WTC11 (cell line): ENCODE measurements around the gene AMER2. TPM values are rescaled to one million over a fixed set of nuclear protein-coding genes. Genes with fewer than 3 reads are reported as not detected.

Experiments
- ATAC-seq: fragments of 200-7000 bp; cut with Tn5 transposase; 2 replicates; pipeline ENCODE4 v1.10.0; 2021; ENCODE audit warnings: mild to moderate bottlenecking, moderate library complexity
- CTCF ChIA-PET: fragments of 300-600 bp; sonication (Branson Sonifier 250); formaldehyde crosslinking; loops from one replicate; lab custom pipeline; 2021; ENCODE audit warnings: antibody characterized with exemption; lab: Charles Lee
- POLR2A ChIA-PET: fragments of 350-600 bp; sonication (Branson Sonifier 250); formaldehyde crosslinking; loops from one replicate; lab custom pipeline; 2021; ENCODE audit warnings: antibody characterized with exemption; lab: Charles Lee
- DNase-seq: peaks from one replicate; pipeline ENCODE4 v3.0.0; 2021; ENCODE audit warnings: low spot score
- H3K27ac Mint-ChIP-seq: 2 replicates; pipeline ENCODE4 v1.8.0; 2021; ENCODE audit warnings: mixed read lengths
- H3K27me3 Mint-ChIP-seq: 2 replicates; pipeline ENCODE4 v1.8.0; 2021; ENCODE audit warnings: low read depth, mild to moderate bottlenecking, moderate library complexity, mixed read lengths
- H3K36me3 Mint-ChIP-seq: 2 replicates; pipeline ENCODE4 v1.8.0; 2021; ENCODE audit warnings: mixed read lengths
- H3K4me1 Mint-ChIP-seq: 2 replicates; pipeline ENCODE4 v1.8.0; 2022; ENCODE audit warnings: mixed read lengths
- H3K4me3 Mint-ChIP-seq: 2 replicates; pipeline ENCODE4 v1.8.0; 2021; ENCODE audit warnings: mild to moderate bottlenecking, moderate library complexity, mixed read lengths
- H3K9me3 Mint-ChIP-seq: 2 replicates; pipeline ENCODE4 v1.8.0; 2021; ENCODE audit warnings: mixed read lengths
- CTCF ChIP-seq: fragments of 200-600 bp; IDR thresholded peaks from 2 replicates; pipeline ENCODE4 v1.8.0; 2022; ENCODE audit warnings: antibody characterized with exemption
- ELF4 ChIP-seq: sonication (generic); formaldehyde crosslinking; IDR thresholded peaks from 2 replicates; pipeline ENCODE4 v1.8.1; 2022; ENCODE audit warnings: low read depth, mild to moderate bottlenecking, moderate library complexity, missing genetic modification reagents
- FOXK1 ChIP-seq: sonication (generic); formaldehyde crosslinking; IDR thresholded peaks from 2 replicates; pipeline ENCODE4 v1.8.0; 2022; ENCODE audit warnings: mild to moderate bottlenecking, moderate library complexity, missing genetic modification reagents
- FOXP1 ChIP-seq: sonication (generic); formaldehyde crosslinking; IDR thresholded peaks from 2 replicates; pipeline ENCODE4 v1.8.0; 2022; ENCODE audit warnings: missing genetic modification reagents, mild to moderate bottlenecking, moderate library complexity, borderline replicate concordance
- GABPB1 ChIP-seq: sonication (generic); formaldehyde crosslinking; IDR thresholded peaks from 2 replicates; pipeline ENCODE4 v1.8.1; 2023; ENCODE audit warnings: mild to moderate bottlenecking, missing genetic modification reagents
- IRF1 ChIP-seq: sonication (generic); formaldehyde crosslinking; IDR thresholded peaks from 2 replicates; pipeline ENCODE4 v1.8.0; 2023; ENCODE audit warnings: missing genetic modification reagents
- NR1H2 ChIP-seq: sonication (generic); formaldehyde crosslinking; IDR thresholded peaks from 2 replicates; pipeline ENCODE4 v1.9.0; 2021; ENCODE audit warnings: mild to moderate bottlenecking, moderate library complexity, missing genetic modification reagents
- PRRX2 ChIP-seq: fragments of 250-450 bp; sonication (Bioruptor Pico); IDR thresholded peaks from 2 replicates; pipeline ENCODE4 v1.8.0; 2021; ENCODE audit warnings: mild to moderate bottlenecking
- SOX15 ChIP-seq: fragments of 250-450 bp; sonication (Bioruptor Pico); IDR thresholded peaks from 2 replicates; pipeline ENCODE4 v1.9.0; 2021; ENCODE audit warnings: mild to moderate bottlenecking
- TEAD1 ChIP-seq: sonication (generic); formaldehyde crosslinking; IDR thresholded peaks from 2 replicates; pipeline ENCODE4 v1.8.0; 2022; ENCODE audit warnings: mild to moderate bottlenecking, missing genetic modification reagents
- TEAD4 ChIP-seq: sonication (generic); formaldehyde crosslinking; IDR thresholded peaks from 2 replicates; pipeline ENCODE4 v1.8.0; 2022; ENCODE audit warnings: mild to moderate bottlenecking, missing genetic modification reagents
- ZBTB43 ChIP-seq: sonication (generic); formaldehyde crosslinking; IDR thresholded peaks from 2 replicates; pipeline ENCODE4 v1.8.1; 2023; ENCODE audit warnings: mild to moderate bottlenecking, missing genetic modification reagents
- ZNF138 ChIP-seq: sonication (generic); formaldehyde crosslinking; conservative IDR thresholded peaks from 2 replicates; pipeline ENCODE4 v1.8.1; 2022; ENCODE audit warnings: mild to moderate bottlenecking, moderate library complexity, missing genetic modification reagents
- total RNA-seq: library from RNA; stranded (reverse); gene quantifications from 3 replicates; pipeline ENCODE4 v1.2.3, GENCODE V29; 2021

Gene AMER2
- total RNA-seq, 1 experiment from 2014 or later, result 0.48 TPM

GRCh38 chr13:25112695-25113255, 59.3 kb downstream of the AMER2 start:
- H3K27me3 Mint-ChIP-seq, result peaks cover 5% of the 10 kb centered on the region; the same call in 1 of the 2 replicates

More at GRCh38 chr13:25112695-25113255, 59.3 kb downstream of the AMER2 start:
- Mint-ChIP-seq H3K4me1 (peaks cover 37% of the 10 kb centered on the region), H3K36me3 (no peaks in the 10 kb centered on the region), H3K4me3 (no peak overlapping the region), H3K27ac (no peak overlapping the region), H3K9me3 (peaks cover 4% of the 10 kb centered on the region)
- POLR2A ChIA-PET, result no interaction called here
- CTCF ChIA-PET, result interaction anchor here (0.7 to 3.2 kb wide), 5 partner anchors 23 to 117 kb away, joined by 3 to 37 read pairs (median 4); no protein-coding TSS in a partner anchor
- DNase-seq, result no peak
- ATAC-seq, result no peak
- TF ChIP-seq SOX15 (CRISPR knock-in tag) (no peak), FOXK1 (CRISPR knock-in tag) (no peak), NR1H2 (CRISPR knock-in tag) (no peak), GABPB1 (CRISPR knock-in tag) (no peak), ZBTB43 (CRISPR knock-in tag) (no peak), IRF1 (CRISPR knock-in tag) (no peak), PRRX2 (CRISPR knock-in tag) (no peak), ZNF138 (CRISPR knock-in tag) (no peak), FOXP1 (CRISPR knock-in tag) (no peak), CTCF (no peak), ELF4 (CRISPR knock-in tag) (no peak), TEAD1 (CRISPR knock-in tag) (no peak), TEAD4 (CRISPR knock-in tag) (no peak)

Other genes with a start within 250 kb of the AMER2 start
- gene PABPC3, start 76.2 kb downstream of the AMER2 start, total RNA-seq, result 0.35 to 0.39 TPM (median 0.39 TPM) in 3 replicates
- 7.0 to 8.6 TPM (median 7.6 TPM) in 3 replicates for gene MTMR6, start 115.2 kb upstream of the AMER2 start, total RNA-seq
- 59.0 to 63.4 TPM (median 60.3 TPM) in 3 replicates for gene NUP58, start 129.3 kb upstream of the AMER2 start, total RNA-seq
- 4.0 to 5.2 TPM (median 5.0 TPM) in 3 replicates for gene ATP8A2, start 199.7 kb upstream of the AMER2 start, total RNA-seq